Astrocyte of the cerebellum (primary cell): Measurements from ENCODE around the gene RASL12.

Source experiments
- DNase-seq: peaks from one replicate; pipeline ENCODE4 v3.0.0-alpha.2; 2011; ENCODE audit warnings: low read depth
- H3K4me3 ChIP-seq: 2 replicates; pipeline ENCODE4 v1.5.1; 2011; ENCODE audit warnings: mild to moderate bottlenecking, low read depth, low read length, moderate library complexity
- CTCF ChIP-seq: IDR thresholded peaks from 2 replicates; pipeline ENCODE4 v1.5.1; 2012; ENCODE audit warnings: low read length, low read depth, moderate library complexity, mild to moderate bottlenecking; ENCODE audit errors: missing control alignments
- in situ Hi-C: cut with HindIII; loops from 2 replicates; pipeline ENCODE4 v1.10.0; 2017; ENCODE audit warnings: low sequenced_read_pairs

Gene RASL12

DNA sequence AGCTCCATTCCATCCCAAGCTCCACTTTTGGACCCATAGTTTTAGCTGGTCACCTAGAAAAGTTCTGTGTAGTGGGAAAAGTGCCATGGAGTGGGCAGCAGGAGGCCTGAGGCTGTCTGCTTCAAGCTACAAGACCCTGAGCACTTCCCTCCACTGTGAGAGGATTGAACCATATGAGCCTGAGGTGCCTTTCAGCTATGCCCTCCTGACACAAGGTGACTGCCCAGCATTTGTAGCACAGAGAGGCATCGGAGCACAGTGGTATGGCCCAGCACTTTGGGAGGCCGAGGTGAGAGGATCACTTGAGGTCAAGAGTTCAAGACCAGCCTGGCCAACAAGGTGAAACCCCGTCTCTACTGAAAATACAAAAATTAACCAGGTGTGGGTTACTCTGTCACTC is 4.8 kb upstream of the RASL12 start:
- H3K4me3 ChIP-seq: no peak overlapping the region
- no peak for TF ChIP-seq CTCF
- DNase-seq: no peak
- in situ Hi-C loops: no loop called here

DNA sequence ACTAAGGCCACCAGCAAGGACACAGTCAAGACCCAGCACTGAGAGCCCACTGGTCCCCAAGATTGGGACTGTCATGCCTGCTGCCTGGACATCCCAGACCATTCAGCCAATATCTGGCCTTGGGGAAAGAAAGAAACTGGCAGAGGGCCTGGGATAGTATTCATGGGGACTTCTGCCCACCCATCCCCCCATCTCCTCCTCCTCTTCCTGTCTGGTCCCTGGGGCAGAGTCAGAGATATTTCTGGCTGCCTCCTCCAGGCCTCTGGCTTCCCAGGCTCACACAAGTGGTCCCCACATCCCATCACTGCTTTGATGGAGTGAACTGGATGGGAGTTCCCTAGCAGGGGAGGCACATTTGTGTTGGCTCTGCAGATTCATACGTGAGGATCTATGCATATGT is 4.2 kb upstream of the RASL12 start:
- in situ Hi-C loops: no loop called here
- TF ChIP-seq CTCF: no peak

DNA sequence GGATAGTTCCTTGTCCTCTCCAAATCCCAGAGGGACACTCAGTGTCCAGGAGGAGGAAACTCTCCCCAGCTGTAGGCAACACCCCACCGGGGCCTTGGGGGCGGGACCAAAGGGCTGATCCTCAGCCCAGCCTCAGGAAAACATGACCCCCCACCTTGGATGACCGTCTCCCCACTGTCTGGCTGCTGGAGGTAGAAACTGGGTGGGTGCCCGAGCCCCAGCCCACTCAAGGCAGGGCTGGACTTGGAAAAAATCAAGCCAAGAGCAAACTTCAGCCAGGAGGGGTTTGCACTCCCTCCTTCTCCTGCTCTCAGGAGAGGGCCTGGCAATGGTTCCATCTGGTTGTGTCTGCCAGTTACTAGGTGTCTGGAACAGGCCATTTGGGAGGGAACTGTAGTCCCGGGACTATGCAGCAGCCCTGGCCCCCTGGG is 3.6 kb upstream of the RASL12 start:
- no peak overlapping the region for H3K4me3 ChIP-seq
- no peak for DNase-seq
- in situ Hi-C loops: no loop called here
- no peak for TF ChIP-seq CTCF

More for the DNA sequence above, 4.2 kb upstream of the RASL12 start:
- no peak overlapping the region for H3K4me3 ChIP-seq
- DNase-seq: no peak

GRCh38 chr15:65069779-65070546 is 2.2 kb upstream of the RASL12 start:
- in situ Hi-C loops: no loop called here
- no peak for TF ChIP-seq CTCF
- DNase-seq: no peak
- H3K4me3 ChIP-seq: no peak overlapping the region

DNA sequence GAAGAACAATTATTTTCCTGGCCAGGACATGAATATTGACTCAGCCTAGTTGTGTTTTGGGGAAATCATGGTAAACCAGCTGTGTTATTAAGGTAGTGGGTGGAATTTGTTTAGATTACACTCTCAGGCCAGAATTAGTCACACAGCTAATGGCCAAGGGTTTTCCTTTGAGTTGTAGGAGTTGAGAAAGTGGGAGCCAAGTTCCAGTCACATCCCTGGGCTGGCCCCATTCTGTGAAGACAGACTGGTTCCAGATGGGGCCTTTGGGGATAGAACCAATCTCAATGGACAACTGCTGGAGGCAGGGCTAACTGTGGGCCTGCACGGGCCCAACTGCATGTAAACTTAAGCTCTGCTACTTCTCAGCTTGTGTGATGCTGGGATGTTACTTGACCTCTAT is 1.4 kb upstream of the RASL12 start:
- in situ Hi-C loops: no loop called here
- DNase-seq: peak; percentile 78
- TF ChIP-seq CTCF: no peak
- H3K4me3 ChIP-seq: no peak overlapping the region

- no peak for TF ChIP-seq CTCF
- DNase-seq: no peak
- in situ Hi-C loops: no loop called here
- H3K4me3 ChIP-seq: no peak overlapping the region
These were observed 605 bp upstream of the RASL12 start for GRCh38 chr15:65068403-65068788.
